Activated T-cell treated with anti-CD3 and anti-CD28 coated beads, Interleukin-2, amount 50 U/mL, for 1 hour (primary cell): ENCODE results near the gene IPO5.
"Not testable (repeated sequence)": the region's sequence is repeated elsewhere in the genome, so short reads cannot be mapped to it uniquely, and the experiment has no call there.

Source experiments
- DNase-seq: peaks from one replicate; pipeline ENCODE4 v3.0.0-alpha.2; 2020

IPO5 gene

DNA sequence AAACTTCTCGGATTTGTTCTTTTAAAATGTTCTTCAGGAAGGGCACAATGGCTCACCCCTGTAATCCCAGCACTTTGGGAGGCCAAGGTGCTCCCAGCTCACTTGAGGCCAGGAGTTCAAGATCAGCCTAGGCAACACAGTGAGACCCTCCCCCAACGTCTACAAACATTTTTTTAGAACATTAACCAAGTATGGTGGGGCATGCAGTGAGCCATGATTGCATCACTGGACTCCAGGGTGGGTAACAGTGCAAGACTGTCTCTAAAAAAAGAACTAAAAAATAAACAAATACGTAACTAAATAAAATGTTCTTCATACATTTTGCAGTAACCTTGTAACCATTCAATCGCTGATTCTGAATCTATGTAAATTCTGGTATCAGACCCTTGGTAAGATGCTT is 2.1 kb upstream of the IPO5 start:
- no peak for DNase-seq

DNA sequence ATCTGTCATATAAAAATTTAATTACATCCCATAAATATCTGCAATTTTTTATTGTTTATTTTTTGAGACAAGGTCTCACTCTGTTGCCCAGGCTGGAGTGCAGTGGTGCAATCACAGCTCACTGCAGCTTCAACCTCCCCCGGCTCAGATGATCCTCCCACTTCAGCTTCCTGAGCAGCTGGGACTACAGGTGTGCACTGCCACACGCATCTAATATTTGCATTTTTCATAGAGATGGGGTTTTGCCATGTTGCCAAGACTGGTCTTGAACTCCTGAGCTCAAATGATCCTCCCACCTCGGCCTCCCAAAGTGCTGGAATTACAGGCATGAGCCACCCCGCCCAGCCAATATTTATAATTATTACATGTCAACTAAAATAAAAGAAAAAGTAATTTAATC is 644 bp upstream of the IPO5 start:
- not testable (repeated sequence) for DNase-seq

DNA sequence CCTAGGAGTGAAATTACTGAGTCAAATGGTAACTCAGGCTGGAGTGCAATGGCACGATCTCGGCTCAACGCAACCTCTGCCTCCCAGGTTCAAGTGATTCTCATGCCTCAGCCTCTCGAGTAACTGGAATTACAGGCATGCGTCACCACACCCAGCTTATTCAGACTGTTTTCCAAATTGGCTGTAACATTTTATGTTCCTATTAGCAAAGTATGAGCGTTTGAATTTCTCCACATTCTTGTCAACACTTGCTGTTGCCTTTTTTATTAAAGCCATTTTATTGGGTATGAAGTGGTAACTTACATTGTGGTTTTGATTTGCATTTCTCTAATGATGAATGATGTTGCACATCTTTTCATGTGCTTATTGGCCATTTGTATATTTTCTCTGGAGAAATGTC is 7.9 kb downstream of the IPO5 start:
- no peak for DNase-seq

DNA sequence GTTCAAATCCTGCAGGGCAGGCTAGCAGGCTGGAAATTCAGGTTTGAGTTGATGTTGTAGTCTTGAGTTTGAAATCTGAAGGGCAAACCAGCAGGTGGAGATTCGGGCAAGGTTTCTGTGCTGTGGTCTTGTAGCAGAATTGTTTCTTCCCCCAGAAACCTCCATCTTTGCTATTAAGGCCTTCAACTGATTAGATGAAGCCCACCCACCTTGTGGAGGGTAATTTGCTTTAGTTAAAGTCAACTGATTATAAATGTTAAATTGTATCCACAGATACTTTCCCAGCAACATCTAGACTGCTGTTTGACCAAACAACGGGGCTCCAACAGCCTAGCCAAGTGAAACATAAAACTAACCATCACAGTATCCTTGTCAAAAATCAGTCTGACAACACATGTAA is 9.4 kb downstream of the IPO5 start:
- no peak for DNase-seq

DNA sequence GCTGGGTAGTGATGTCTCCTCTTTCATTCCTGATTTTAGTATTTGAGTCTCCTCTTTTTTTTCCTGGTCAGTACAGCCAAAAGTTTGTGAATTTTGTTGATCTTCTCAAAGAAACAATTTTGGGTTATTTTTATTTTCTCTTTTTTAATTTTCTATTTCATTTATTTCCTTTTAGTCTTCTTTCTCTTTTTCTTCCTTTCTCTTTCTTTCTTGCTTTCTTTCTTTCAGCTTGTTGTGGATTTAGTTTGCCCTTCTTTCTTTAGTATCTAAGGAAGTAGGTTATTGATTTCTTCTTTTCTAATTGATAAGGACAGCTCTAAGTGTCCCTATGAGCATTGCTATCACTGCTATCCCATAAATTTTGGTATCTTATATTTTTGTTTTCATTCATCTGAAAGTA is 13.8 kb downstream of the IPO5 start:
- DNase-seq: no peak

DNA sequence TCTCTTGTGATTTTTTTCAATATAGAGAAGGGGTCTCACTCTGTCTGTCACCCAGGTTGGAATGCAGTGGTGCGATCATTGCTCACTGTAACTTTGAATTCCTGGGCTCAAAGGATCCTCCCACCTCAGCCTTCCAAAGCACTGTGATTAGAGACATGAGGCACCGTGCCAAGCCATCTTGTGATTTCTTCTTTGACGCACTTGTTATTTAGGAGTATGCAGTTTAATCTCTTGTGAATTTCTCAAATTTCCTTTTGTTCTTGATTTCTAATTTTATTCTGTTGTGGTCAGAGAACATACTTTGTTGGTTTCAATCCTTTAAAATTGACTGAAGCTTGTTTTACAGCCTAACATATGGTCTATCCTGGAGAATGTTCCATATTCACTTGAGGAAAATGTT is 14.5 kb downstream of the IPO5 start:
- DNase-seq: no peak

DNA sequence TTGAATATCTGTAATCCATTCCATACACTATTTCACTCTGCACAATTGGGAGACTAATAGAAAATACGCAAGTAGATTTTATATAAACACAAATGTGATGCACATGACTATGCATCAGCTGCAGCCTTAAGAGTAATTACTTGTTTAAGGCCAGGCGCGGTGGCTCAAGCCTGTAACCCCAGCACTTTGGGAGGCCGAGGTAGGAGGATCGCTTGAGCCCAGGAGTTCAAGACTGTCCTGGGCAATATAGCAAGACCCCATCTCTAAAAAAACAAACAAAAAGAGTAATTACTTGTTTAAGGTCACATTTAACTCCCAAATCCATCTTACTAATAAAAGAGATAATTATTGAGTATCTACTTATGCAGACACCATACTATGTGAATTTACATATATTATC is 18.0 kb downstream of the IPO5 start:
- DNase-seq: no peak

DNA sequence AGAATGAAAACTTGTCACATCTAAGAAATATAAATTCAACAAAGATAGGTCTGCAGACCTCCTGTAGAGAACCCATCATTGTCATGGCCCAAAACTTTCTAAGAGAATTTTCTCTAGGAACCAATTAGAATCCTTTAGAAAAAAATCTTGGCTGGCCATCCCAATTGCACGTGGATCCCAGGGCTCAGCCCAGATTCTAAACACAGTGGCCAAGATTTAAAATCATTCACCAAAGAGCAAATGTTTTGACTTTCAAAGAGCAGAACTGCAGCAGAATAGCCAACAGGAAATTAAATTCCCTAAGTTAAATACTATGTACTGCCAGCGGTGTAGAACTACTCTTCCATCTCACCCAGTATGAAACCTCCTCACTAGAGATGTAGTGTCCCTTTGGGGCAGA is 21.3 kb downstream of the IPO5 start:
- DNase-seq: no peak

DNA sequence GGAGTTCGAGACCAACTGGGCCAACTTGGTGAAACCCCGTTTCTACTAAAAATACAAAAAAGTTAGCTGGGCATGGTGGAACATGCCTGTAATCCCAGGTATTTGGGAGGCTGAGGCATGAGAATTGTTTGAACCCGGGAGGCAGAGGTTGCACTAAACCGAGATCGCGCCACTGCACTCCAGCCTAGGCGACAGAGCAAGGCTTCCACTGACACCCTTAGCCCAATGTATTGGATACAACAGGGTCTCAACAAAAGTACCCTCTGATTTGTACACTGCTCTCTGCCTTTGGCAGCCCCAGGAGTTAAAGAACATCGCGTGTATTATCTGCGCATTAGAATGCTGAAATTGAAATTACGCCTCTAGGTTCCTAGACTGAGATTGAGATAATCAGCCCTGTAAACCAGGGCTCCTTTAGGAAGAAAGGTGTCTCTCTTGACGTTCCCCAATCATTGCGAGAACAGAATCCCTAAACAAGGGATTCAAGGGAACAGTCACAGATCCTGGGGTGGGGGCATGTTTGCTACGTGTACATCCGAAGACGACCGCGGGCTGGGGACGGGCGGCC is 21.9 kb downstream of the IPO5 start:
- no peak for DNase-seq

DNA sequence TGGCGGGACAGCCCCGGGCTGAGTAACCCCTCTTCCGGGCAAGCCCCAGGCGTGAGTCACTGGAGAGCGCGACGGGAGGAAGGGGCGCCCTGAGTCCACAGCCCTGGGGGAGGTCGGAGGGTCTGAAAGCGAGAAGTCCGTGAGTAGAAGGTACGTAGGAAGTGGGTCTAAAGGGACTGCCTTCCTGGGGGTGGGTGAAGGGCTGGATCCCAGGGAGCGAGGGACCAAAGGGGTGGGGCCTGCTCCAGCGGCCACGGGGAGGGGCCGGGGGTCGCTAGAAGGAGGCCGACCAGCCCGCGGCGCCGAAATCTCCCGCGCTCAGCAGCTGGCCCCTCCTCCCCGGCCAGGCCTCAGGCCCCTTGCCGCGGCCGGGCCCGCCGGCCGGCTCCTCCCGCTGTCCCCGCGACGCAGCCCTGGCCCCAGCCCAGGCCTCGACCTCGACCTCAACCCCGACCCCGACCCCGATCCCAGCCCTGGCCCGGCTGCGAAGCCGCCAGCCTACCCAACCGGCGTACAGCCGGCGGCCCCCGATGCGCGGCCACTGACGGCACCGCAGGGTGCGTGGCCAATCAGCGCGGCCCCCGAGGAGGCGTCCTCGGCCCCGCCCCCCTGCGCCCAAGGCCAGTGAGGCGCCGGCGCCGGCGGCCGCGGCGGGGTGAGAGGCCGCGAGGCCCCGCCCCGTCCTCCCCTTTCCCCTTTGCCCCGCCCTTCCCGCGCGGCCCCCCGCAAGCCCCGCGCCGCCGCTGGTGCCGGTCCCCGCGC is 22.6 kb downstream of the IPO5 start:
- DNase-seq: peak; percentile 92

DNA sequence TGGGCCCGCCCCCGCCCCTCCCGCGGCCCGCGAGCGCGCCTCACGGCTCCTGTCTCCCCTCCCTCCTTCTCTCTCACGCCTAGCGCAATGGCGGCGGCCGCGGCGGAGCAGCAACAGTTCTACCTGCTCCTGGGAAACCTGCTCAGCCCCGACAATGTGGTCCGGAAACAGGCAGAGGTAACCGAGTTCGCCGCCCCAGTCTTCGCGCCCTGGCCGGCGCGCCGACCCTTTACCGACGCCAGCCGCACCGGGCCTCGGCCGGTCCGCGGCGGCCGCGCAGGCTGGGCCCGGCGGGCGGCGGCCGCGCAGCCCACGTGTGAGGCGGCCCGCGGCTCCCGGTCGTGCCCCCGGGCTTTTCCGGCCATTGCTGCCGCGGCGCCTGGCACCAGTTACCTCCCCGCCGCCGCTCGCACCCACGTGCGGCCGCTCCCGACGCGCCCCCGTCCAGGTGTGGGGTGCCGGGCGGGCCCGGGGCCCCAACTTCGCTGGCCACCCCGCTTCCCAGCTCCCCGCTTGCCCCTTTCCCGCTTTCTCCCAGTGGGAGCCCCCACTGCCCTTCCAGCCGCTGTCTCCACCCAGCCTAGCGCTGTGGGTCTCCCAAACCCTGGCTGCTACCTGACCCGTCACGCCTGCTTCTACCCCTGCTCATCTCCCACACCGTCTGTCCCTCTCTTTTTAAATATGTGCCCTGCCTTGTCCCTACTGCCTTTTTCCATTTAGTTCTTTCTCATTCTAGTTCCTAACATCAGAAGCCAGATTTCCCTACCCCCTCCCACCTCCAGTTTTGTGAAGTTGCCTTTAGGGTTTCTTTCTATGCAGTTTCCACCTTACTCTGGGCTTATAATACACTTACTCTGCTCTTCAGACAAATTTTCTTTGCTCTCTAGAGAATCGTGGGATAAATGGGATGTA is 23.4 kb downstream of the IPO5 start:
- DNase-seq: no peak

DNA sequence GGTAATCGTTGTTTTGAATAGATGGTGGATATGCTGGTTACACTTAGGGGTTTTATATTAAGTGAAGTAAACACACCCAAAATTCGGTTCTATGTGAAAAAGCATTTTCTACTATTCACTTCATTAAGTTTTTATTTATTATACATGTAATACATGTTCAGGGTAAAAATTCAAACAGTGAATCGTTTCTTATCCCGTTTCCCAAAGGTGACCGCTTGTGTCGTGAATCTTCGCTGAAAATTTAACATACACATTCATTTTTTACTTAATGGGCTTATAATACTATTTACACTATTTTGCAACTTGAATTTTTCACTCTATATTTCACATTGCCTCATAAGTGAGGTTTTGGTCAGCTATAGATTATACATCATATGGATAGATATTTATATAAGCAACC is 24.5 kb downstream of the IPO5 start:
- DNase-seq: no peak

DNA sequence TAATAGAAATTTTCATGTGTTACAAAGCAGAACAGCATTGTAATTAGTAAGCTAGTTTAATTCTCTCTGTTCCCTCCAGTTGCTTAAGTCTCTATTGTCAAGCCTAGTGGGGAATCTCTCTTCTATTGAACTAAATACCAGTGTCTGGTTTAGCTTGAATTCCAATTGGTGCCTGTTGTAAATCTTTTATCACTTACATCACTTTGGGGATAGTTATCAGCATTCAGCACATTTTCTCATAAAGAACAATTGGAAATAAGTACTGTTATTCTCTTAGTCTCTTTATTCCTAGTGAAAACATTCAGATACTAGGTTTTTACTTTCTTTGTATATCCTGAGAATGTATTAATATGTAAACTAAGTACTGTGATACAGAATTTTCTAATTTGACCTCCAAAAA is 25.2 kb downstream of the IPO5 start:
- DNase-seq: no peak

DNA sequence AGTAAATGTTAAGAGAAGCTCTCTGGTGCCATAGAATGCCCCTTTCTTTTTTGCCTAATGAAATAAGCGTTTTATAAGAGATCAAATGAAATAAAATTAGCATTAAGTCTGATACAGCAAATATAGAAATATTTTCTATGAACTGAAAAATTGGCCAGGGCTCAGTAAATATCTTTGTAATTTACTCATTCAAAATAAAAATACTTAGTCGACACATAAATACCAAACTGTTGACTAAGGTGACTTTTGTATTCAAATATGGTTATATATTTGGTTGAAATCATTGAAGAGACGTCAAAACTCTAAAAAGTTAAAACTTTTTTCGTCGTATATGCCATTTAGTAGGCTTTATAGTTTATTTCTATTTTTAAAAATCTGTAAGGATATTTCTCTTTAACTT is 25.6 kb downstream of the IPO5 start:
- DNase-seq: no peak

DNA sequence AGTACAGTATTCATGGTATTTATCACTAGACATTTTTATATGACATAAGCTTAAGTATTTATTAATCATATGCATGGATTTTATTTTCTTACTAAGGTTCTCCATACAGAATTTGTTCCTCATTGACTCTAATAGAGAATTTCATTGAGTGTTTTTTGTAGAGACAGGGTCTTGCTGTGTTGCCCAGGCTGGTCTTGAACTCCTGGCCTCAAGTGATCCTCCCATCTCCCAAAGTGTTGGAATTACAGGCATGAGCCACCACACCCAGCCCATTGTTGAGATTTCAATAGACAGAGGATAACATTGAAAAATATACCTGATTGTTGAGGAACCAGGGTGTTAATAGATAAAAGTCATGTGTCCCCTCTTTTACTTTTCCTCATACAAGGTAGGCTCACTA is 26.1 kb downstream of the IPO5 start:
- no peak for DNase-seq

DNA sequence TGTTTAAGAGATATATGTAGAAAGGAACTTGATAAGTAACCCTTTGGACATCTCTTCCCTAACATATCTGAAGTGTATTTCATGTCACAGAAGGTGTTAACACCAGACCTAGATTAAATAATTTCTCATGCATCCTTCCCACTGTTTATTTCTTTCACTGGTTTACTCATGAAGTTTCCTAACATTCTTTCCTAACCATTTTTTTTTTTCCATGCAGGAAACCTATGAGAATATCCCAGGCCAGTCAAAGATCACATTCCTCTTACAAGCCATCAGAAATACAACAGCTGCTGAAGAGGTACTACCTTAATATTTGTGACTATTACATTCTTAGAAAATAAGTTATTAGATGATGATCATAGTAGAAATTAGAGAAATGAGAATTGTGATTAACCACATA is 28.8 kb downstream of the IPO5 start:
- no peak for DNase-seq

DNA sequence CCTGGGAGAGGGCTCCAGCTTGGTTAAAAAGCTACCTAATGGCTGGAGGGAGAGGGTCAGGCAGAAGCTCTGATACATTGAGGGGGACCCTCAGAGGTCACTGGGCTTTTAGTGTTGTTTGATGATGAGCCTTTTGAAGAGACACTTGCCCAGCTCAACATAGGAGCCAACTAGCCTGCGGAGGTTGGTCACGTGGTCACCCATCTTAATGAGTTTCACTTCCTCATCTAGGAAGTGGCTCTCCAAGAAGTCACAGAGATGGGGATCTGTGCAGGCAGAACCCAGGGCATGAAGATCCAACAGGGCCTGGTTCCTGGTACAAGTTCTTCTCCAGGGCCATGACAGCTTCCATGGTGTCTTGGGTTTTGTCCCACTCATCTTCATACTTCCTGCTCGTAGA is 33.4 kb downstream of the IPO5 start:
- DNase-seq: no peak

DNA sequence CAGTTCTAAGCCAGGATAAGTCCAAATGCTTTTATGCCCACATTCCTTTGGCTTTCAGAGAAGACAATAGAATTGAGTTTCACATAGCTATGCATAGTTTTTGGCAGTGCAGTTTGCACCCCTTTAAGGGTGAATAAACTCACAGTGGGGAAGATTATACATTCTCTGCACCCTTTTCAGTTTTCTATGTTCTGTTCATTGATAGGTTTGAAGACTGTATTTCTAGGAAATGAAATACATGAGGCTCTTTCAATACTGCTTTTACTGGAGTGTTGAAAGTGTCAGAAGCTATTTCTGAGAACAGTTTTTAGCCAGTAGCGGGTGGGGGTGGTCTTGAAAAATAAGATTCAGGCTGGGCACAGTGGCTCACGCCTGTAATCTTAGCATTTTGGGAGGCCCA is 46.2 kb downstream of the IPO5 start:
- DNase-seq: no peak

DNA sequence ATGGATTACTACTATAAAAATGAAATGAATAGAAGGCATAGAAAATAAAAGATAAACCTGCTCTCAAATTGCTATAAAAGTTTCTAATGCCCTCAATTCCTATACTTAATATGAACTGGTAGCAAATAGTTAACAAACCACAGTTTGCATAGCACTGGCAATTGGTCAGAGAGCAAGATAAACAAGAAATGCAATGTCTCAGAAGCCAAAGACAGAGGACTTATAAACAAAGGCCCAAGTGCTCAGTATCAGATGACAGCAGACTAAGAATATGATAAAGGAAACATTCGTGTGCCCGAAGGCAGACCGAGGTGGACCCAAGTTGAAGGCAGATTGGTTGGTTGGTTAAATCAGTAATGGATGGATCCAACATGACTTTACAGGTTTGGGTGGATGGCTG is 50.6 kb downstream of the IPO5 start:
- DNase-seq: no peak

DNA sequence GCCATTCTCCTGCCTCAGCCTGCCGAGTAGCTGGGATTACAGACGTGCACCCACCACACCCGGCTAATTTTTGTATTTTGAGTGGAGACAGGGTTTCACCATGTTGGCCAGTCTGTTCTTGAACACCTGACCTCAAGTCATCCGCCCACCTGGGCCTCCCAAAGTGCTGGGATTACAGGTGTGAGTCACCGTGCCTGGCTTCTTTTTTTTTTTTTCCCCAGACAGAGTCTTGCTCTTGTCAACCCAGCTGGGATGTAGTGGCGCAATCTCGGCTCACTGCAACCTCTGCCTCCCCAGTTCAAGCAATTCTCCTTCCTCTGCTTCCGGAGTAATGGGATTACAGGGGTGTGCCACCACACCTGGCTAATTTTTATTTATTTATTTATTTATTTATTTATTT is 51.5 kb downstream of the IPO5 start:
- not testable (repeated sequence) for DNase-seq

DNA sequence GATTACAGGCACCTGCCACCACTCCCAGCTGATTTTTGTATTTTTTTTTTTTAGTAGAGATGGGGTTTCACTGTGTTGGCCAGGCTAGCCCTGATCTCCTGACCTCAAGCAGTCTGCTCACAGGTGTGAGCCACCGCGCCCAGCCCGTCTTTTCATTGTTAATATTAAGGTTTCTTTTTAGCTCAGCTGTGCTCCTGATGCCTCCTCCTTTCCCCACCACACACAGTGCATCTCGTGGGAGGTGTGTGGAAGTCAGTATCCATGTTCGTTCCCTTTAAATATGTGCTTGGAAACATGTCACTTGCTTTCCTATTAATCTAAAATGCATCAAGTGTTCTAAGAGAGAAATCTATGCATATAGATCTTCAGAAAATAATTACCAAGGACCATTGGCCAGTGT is 53.5 kb downstream of the IPO5 start:
- no peak for DNase-seq

DNA sequence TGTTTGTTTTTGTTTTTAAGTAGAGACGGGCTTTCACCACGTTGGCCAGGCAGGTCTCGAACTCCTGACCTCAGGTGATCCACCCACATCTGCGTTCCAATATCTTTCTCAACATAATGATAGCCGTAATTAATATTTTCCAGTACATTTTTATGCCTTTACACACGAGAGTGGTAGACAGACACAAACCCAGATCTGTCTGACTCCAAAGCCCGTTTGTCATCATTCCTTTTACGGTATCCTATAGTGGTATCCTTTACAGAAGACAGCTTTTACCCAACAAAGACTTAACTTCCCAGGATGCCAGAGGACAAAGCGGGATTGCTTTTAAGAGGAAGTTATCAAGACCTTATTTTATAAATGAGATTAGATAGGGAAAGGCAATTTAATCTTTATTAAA is 59.8 kb downstream of the IPO5 start:
- DNase-seq: no peak

DNA sequence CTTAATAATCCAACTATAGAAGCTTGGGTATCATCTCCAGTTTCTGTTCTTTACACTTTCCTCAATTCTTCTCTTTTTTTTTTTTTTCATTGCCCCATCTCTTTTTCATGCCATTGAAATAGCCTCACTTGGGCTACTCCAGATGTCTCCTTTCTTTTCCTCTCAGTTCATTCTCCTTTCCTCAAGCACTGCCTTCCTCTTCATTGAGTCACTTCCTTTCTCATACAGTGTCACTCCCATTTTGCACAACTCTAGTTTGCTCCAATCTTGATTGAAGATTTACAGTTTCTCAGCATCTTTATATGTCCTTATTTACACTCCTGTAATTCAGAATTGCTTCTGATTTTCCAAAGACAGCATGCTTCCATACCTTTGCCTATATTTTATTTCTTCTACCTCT is 61.3 kb downstream of the IPO5 start:
- DNase-seq: no peak

DNA sequence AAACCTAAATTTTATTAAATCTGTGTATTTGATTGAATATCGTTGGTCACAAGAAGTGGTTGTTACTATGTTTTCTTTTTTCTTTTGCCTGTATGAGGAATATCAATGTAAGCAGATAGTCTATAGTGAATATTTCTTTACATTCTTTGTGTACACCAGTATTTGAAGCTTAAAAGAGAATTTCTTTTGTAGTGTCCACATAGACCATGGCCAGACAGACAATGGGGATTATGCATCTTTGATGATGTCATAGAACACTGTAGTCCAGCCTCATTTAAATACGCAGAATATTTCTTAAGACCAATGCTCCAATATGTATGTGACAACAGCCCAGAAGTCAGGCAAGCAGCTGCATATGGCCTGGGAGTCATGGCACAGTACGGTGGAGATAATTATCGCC is 64.8 kb downstream of the IPO5 start:
- DNase-seq: no peak
